ENCODE measurements around the gene CCDC149. TPM values are rescaled to one million over a fixed set of nuclear protein-coding genes. Genes with fewer than 3 reads are reported as not detected.
"Not testable (repeated sequence)": the region's sequence is repeated elsewhere in the genome, so short reads cannot be mapped to it uniquely, and the experiment has no call there.

CCDC149 gene
- total RNA-seq, 2 experiments from 2014 or later = not detected

DNA sequence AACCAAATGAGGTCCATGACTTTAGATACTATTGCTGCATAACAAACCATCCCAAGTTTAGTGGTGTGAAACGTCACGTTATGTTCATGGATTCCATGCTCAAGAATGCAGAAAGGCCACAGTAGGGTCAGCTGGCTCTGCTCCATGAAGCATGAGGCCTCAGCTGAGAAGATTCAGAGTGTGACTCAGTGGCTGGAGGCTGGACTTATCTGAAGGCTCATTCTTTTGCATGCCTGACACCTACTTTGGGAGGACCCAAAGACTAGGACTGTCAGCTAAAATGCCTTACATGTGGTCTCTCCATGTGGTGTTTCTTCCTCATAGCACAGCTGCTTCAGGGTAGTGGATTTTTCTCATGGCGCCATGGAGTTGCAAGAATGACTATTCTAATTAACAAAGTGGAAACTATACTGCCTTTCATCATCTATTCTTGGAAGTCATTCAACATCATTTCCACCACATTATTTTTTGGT, 11.5 kb upstream of the CCDC149 start:
- H3K27ac Mint-ChIP-seq = no peak overlapping the region

DNA sequence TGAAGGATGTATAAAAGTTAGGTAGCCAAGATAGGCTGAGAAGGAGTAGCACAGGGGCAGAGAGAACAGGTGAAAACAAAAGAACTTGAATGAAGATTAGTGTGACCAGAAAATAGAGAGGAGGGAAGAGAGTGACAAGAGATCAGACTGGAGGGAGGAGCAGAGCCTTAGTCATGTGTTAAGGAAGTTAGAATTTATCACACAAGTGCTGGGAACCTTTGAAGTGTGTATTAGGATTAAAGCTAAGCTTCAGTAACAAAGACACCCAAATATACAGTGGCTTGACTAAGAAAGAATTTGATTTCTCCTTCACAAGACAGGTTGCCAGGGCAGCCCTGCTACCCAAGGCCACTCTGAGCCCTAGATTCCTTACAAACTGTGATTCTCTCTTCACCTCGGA, 10.7 kb upstream of the CCDC149 start:
- Mint-ChIP-seq H3K9me3 (peaks cover 6% of the 10 kb centered on the region), H3K4me1 (no peaks in the 10 kb centered on the region)

More for the DNA sequence above, 11.5 kb upstream of the CCDC149 start:
- H3K4me3 Mint-ChIP-seq = no peak overlapping the region
- peaks cover 6% of the 10 kb centered on the region for H3K9me3 Mint-ChIP-seq
- H3K4me1 Mint-ChIP-seq = no peaks in the 10 kb centered on the region
- DNase-seq = no peak
- peaks cover 8% of the 10 kb centered on the region for H3K27me3 Mint-ChIP-seq
- H3K36me3 Mint-ChIP-seq = no peaks in the 10 kb centered on the region

DNA sequence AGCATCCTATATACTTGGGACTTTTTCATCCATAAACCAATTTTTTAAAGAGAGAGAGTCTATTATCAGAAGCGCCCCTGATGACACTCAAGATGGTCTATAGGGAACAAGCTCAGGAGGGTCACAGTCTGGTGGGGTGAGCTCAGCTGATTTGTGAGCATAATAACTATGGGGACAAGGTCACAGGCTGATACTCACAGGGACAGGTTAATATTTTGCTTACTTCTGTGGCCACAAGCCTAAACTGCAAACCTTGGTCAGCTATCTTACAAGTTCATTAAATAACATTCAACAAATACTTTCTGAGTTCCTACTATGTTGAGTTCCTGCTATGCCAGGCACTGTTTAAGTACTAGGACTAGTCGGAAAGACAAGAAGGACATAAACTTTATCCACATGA, 10.2 kb upstream of the CCDC149 start:
- no peak overlapping the region for H3K4me3 Mint-ChIP-seq
- H3K36me3 Mint-ChIP-seq = no peaks in the 10 kb centered on the region
- H3K27me3 Mint-ChIP-seq = peaks cover 8% of the 10 kb centered on the region
- H3K27ac Mint-ChIP-seq = no peak overlapping the region
- H3K4me1 Mint-ChIP-seq = no peaks in the 10 kb centered on the region
- peaks cover 6% of the 10 kb centered on the region for H3K9me3 Mint-ChIP-seq
- no peak for DNase-seq

More for the DNA sequence above, 10.7 kb upstream of the CCDC149 start:
- Mint-ChIP-seq H3K36me3 (no peaks in the 10 kb centered on the region), H3K4me3 (no peak overlapping the region), H3K27ac (no peak overlapping the region), H3K27me3 (peaks cover 8% of the 10 kb centered on the region)
- DNase-seq = no peak

DNA sequence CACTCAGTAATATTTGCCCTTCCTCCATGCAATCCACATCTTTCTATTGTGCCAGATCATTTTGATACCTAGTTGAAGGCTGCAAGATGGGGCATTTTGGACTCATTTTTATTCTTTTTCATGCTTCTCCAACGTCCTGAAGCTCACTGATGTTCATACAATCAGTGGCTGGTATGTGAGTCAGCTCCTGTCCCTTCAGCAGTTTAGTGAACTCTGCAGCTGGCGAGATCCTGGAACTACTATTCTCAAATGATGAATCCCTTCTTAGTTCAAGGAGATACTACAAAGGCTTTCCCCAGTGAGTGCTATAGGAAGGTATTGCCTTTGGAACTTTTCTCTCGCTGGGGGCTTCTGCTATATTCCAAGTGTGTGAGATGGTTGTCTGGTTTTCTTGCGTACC, 9.6 kb upstream of the CCDC149 start:
- Mint-ChIP-seq H3K9me3 (peaks cover 6% of the 10 kb centered on the region), H3K36me3 (no peaks in the 10 kb centered on the region), H3K4me3 (no peak overlapping the region), H3K4me1 (no peaks in the 10 kb centered on the region), H3K27ac (no peak overlapping the region), H3K27me3 (peaks cover 5% of the 10 kb centered on the region)
- DNase-seq = no peak

DNA sequence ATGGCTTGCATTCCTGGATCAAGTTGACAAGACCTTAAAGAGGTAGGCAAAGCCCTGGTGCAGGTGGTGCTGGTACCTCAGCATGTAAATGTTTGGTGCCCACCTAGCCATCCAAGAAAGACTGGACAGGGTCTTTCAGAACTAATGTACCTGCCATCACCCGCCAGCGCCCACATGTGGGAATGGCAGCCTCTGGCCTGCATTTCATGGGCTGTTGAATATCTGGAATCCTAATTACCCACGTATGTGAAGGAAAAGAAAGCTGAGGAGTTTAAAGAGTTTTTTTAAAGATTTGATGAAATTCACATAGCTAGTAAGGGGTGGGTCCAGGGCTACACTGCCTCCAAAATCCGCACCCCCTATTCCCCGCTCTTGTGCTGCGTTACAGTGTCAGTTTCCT, 8.6 kb upstream of the CCDC149 start:
- Mint-ChIP-seq H3K9me3 (peaks cover 6% of the 10 kb centered on the region), H3K27me3 (peaks cover 7% of the 10 kb centered on the region), H3K4me1 (no peaks in the 10 kb centered on the region), H3K4me3 (no peak overlapping the region), H3K36me3 (no peaks in the 10 kb centered on the region), H3K27ac (no peak overlapping the region)
- DNase-seq = no peak

DNA sequence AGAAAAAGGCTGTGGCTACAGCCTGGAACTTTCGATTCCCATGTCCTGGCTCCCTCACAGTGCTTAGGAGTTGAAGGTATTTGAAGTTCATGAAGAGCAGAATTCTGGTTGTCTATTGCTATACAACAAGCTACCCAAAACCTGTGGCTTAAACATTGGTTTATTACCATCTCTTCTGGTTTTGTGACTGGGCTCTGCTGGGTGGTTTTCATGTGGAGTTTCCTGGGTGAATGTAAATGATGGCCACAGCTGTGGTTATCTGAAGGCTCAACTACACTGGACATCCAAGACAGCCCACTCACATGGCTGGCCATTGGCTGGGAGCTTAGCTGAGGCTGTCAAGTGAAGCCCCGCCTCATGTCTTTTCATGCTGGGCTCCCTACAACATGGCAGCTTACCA, 7.2 kb upstream of the CCDC149 start:
- no peaks in the 10 kb centered on the region for H3K4me1 Mint-ChIP-seq
- H3K36me3 Mint-ChIP-seq = no peaks in the 10 kb centered on the region
- DNase-seq = no peak
- peaks cover 16% of the 10 kb centered on the region for H3K27me3 Mint-ChIP-seq
- no peak overlapping the region for H3K27ac Mint-ChIP-seq
- H3K9me3 Mint-ChIP-seq = peaks cover 6% of the 10 kb centered on the region
- no peak overlapping the region for H3K4me3 Mint-ChIP-seq

DNA sequence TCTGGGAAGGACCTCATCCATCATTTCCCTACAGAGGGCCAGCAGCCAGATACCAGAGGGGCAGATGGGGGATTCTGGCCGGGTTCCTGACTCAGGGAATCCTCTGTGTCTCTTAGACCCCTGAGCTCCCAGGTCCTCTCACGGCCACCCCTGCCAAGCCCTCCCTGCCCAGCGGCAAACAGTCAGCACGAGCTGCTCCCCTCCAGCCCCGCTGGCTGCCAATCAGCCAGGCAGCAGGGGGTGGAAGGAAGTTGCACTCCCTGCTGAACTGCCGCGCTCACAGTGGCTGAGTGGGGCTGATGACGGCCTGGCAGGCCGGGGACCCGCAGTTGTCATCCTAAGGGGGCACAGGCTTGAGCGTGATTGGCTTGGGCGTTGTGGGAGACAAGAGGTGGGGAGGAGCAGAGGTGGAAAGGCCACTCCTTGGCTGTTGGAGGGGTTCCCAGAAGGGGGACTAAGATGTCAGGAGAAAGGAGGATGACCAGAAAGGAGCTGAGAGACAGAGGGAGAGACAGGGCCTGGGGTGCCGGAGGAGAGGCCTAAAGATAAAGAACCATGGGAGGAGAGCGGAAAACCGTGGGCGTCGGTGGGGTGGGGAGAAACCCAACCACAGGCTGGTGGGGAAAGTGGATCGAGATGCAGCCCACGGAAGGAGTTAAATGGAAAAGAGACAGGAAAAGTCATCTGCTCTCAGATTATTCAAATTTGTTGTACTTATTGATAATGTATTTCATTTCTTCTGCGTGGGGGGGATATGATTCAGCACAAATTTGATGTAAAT, 4.4 kb upstream of the CCDC149 start:
- Mint-ChIP-seq H3K4me1 (no peaks in the 10 kb centered on the region), H3K27ac (no peak overlapping the region), H3K4me3 (no peak overlapping the region), H3K36me3 (peaks cover 2% of the 10 kb centered on the region), H3K27me3 (peaks cover 32% of the 10 kb centered on the region), H3K9me3 (peaks cover 6% of the 10 kb centered on the region)
- DNase-seq = no peak

DNA sequence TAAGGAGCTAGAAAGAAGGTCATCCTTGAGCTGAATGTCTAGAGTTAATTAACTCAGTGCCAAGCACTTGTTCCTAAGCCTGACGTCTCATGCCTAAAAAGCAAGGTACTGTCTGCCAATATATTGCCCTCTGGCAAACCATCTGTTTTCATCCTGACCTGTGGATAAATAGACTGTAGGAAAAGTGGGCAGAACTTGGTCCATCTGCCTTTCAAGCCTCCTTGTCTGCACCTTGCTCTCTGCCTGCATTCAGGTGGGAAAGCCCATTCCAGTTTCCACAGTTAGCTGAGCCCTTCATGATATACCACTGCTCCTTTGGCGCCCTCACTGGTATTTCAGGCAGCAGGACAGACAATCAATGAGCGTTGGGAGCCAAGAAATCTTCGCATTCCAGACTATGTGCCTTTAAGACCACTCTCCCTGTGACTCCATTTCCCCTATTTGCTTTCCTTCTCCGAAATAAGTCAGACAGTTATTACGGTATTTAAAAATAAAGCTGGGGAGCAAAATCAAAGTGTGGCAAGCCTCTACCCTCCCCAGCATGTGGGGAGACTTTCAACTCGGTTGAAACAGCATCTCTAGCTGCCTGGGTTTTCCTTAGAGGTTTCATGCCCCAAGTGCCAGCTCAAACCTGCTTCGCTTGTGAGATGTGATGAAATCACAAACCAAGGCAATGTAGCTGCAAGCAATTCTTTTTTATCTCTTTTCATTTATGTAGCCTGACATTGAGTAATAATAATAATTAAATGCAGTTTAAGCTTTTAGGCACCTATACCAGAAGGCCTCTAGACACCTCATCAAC, 2.5 kb upstream of the CCDC149 start:
- Mint-ChIP-seq H3K27me3 (peaks cover 46% of the 10 kb centered on the region), H3K4me3 (no peak overlapping the region)

DNA sequence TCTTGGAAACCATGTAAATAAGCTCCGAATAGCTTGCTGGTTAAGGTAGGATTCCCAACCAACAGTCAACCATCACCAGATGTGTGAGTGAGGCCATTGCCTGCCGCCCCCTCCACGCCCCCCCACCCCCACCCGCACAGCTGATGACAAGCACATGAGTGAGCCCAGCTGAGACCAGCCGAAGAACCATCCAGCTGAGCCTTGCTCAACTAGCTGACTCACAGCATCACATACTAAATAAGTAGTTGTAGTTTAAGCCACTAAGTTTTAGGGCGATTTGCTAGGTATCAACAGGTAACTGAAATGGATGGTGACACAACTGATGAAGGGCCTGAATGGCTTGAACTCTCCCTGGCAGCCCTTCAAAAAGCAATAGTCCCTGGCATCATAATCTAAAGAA, 1.6 kb upstream of the CCDC149 start:
- H3K4me3 Mint-ChIP-seq = no peak overlapping the region
- no peaks in the 10 kb centered on the region for H3K4me1 Mint-ChIP-seq
- peaks cover 46% of the 10 kb centered on the region for H3K27me3 Mint-ChIP-seq
- no peak for DNase-seq
- H3K36me3 Mint-ChIP-seq = peaks cover 2% of the 10 kb centered on the region
- H3K9me3 Mint-ChIP-seq = peaks cover 5% of the 10 kb centered on the region
- H3K27ac Mint-ChIP-seq = no peak overlapping the region

More for the DNA sequence above, 2.5 kb upstream of the CCDC149 start:
- Mint-ChIP-seq H3K4me1 (no peaks in the 10 kb centered on the region), H3K9me3 (peaks cover 5% of the 10 kb centered on the region), H3K27ac (no peak overlapping the region), H3K36me3 (peaks cover 2% of the 10 kb centered on the region)
- DNase-seq = no peak

DNA sequence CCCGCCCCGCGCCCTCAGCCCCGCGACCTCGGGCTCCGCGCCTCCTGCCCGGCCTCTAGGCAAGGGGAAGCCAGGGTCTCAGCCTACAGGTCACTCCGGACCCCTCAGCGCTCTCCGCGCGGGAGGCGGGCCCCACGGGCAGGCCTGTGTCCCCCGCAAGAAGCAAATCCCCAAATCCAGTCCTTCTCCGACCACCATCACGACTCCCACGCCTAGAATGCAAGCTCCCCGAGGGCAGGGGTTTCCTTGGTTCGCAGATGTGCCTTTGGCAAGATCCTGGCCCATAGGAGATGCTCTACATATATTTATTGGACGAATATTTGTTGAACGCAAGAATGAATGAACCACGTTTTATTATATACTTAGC, 260 bp upstream of the CCDC149 start:
- H3K27ac Mint-ChIP-seq = no peak overlapping the region
- H3K4me1 Mint-ChIP-seq = no peaks in the 10 kb centered on the region
- DNase-seq = no peak
- peaks cover 46% of the 10 kb centered on the region for H3K27me3 Mint-ChIP-seq
- H3K4me3 Mint-ChIP-seq = no peak overlapping the region
- peaks cover 4% of the 10 kb centered on the region for H3K9me3 Mint-ChIP-seq
- H3K36me3 Mint-ChIP-seq = peaks cover 2% of the 10 kb centered on the region

DNA sequence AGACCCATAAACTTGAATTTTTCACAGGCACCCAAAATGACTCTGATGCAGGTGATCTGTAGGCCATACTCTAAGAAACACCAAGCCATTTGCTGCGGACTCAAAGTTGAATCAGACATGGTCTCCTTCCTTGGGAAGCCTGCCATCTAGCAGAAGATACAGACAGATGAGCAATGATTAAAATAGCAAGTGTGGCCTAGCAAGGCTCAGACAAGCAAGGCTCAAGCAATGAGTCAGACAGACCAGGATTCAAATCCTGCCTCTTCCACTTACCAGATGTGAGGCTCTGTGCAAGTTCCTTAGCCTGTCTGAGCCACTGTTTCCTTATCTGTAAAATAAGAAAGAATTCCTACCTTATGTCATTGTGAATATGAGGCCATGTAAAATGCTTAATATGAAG, 2.3 kb downstream of the CCDC149 start:
- H3K36me3 Mint-ChIP-seq = peaks cover 2% of the 10 kb centered on the region
- no peaks in the 10 kb centered on the region for H3K4me1 Mint-ChIP-seq
- peaks cover 4% of the 10 kb centered on the region for H3K9me3 Mint-ChIP-seq
- H3K4me3 Mint-ChIP-seq = no peak overlapping the region
- DNase-seq = no peak
- H3K27ac Mint-ChIP-seq = no peak overlapping the region
- H3K27me3 Mint-ChIP-seq = peaks cover 38% of the 10 kb centered on the region

DNA sequence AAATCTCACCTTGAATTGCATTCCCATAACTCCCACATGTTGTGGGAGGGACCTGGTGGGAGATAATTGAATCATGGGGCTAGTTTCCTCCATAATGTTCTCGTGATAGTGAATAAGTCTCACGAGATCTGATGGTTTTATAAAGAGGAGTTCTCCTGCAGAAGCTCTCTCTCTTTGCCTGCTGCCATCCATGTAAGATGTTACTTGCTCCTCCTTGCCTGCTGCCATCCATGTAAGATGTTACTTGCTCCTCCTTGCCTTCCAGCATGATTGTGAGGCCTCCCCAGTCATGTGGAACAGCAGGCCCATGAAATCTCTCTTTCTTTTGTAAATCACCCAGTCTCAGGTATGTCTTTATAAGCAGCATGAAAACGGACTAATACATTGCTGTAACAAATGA, 3.2 kb downstream of the CCDC149 start:
- not testable (repeated sequence) for H3K9me3 Mint-ChIP-seq, DNase-seq, H3K27ac Mint-ChIP-seq, H3K4me1 Mint-ChIP-seq, H3K4me3 Mint-ChIP-seq, H3K36me3 Mint-ChIP-seq
- peaks cover 34% of the 10 kb centered on the region for H3K27me3 Mint-ChIP-seq

DNA sequence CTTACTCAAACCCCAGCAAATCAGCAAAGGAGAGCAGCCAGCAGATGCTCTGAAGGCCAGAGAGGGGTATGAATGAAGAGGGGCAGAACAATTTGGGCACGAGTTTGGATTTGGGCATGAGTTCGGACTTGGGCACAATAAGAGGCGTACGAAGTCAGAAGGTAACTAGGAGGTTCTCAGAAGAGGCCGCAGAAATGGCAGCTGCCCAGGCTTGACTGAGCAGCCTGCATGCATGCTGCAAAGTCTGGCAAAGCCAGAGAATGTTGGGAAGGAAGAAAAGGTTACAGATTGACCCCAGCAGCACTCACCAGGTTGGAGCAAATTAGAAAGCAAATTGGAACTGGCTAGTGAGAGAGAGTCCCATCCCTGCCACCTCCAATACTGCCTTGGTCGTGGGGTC, 15.2 kb downstream of the CCDC149 start:
- no peak overlapping the region for H3K4me3 Mint-ChIP-seq
- no peaks in the 10 kb centered on the region for H3K36me3 Mint-ChIP-seq
- H3K4me1 Mint-ChIP-seq = no peaks in the 10 kb centered on the region
- no peaks in the 10 kb centered on the region for H3K9me3 Mint-ChIP-seq
- H3K27me3 Mint-ChIP-seq = no peaks in the 10 kb centered on the region
- no peak for DNase-seq
- no peak overlapping the region for H3K27ac Mint-ChIP-seq

DNA sequence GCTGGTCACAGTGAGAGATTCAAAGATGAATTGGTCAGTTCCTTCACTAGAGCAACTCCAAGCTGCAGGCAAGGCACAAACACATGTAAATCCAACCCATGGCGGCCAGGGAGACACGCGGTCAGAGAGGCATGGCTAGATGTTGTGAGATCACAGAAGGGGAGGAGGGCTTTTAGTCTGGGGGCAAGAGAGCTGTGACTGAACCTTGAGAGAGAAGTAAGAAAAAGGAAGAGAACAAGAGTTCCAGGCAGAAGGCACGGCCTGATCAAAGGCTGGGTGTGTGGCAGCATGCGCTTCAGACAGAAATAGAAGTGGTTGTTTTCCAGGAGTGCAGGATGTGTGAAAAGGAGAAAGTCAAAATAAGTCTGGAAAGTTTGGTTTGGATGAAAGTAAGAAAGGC, 15.9 kb downstream of the CCDC149 start:
- no peaks in the 10 kb centered on the region for H3K4me1 Mint-ChIP-seq
- no peak overlapping the region for H3K4me3 Mint-ChIP-seq
- H3K27me3 Mint-ChIP-seq = no peaks in the 10 kb centered on the region
- no peak overlapping the region for H3K27ac Mint-ChIP-seq
- no peak for DNase-seq
- no peaks in the 10 kb centered on the region for H3K9me3 Mint-ChIP-seq
- no peaks in the 10 kb centered on the region for H3K36me3 Mint-ChIP-seq

DNA sequence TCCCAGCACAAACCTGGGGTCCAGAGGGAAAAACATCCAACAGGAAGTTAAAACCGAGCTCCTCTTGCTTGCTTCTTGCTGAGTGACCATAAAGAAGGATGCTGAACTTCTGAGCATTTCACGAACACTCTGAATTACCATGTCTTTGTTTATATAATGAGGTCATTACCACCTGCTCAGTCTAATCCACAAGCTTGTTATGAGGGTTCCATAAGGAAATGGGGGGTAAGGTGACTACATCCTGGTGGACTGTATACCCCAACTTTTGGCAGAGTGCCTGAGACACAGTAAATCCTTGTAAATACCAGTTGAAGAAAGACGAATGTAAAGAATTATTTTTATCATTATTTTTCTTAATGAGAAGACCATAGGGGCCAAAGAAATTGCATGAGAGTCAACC, 16.8 kb downstream of the CCDC149 start:
- H3K4me1 Mint-ChIP-seq = no peaks in the 10 kb centered on the region
- no peaks in the 10 kb centered on the region for H3K9me3 Mint-ChIP-seq
- no peaks in the 10 kb centered on the region for H3K36me3 Mint-ChIP-seq
- DNase-seq = no peak
- H3K4me3 Mint-ChIP-seq = no peak overlapping the region
- peaks cover under 1% of the 10 kb centered on the region for H3K27me3 Mint-ChIP-seq
- H3K27ac Mint-ChIP-seq = no peak overlapping the region

DNA sequence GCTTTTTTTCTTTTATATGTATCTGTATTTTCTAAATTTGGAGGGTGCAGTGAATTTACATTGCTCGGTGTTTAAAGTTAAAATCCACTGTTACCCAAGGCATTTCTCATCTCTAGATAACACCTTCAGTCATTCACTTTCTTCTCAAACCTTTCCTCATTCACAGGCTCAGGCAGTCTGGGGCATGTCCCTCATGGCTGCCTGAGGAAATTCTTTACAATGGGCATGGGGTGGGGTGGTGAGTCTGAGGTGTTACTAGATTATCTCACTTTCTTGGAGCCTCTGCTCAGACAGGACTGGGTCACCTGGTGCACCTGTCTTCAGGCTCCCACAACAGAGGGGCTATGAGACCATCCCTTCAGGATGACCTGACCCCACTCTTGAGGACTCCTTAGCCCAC, 17.4 kb downstream of the CCDC149 start:
- no peak for DNase-seq
- H3K4me1 Mint-ChIP-seq = no peaks in the 10 kb centered on the region
- H3K36me3 Mint-ChIP-seq = no peaks in the 10 kb centered on the region
- H3K27ac Mint-ChIP-seq = no peak overlapping the region
- peaks cover 4% of the 10 kb centered on the region for H3K27me3 Mint-ChIP-seq
- H3K4me3 Mint-ChIP-seq = no peak overlapping the region
- no peaks in the 10 kb centered on the region for H3K9me3 Mint-ChIP-seq

All from activated naive CD8-positive, alpha-beta T cell treated with anti-CD3 and anti-CD28 coated beads for 36 hours (primary cell).